Prostate gland (tissue), 2 donors: ENCODE results near the gene RAB6B. TPM values are rescaled to one million over a fixed set of nuclear protein-coding genes. Genes with fewer than 3 reads are reported as not detected.

Source experiments
- DNase-seq: peaks from one replicate; pipeline ENCODE4 v3.0.0-alpha.2; 2019; ENCODE audit warnings: low spot score
- H3K27ac ChIP-seq, 2 donors: fragments of 200-600 bp; sonication (generic); 2 replicates each; pipeline ENCODE4 v1.5.1; 2017 to 2019
- H3K27me3 ChIP-seq: fragments of 200-600 bp; sonication (generic); replicated peaks from 2 replicates; pipeline ENCODE4 v1.5.1; 2019; ENCODE audit not compliant: insufficient read depth
- H3K36me3 ChIP-seq, 2 donors: fragments of 200-600 bp; sonication (generic); 1 replicate in 1 of 2; 2 replicates in 1 of 2; pipeline versions ENCODE4 v1.5.1 to v1.8.1; 2017 to 2019
- H3K4me1 ChIP-seq: fragments of 200-600 bp; sonication (generic); replicated peaks from 2 replicates; pipeline ENCODE4 v1.5.1; 2019
- H3K4me3 ChIP-seq, 2 donors: fragments of 200-600 bp; sonication (generic); 2 replicates each; pipeline ENCODE4 v1.5.1; 2017 to 2019
- H3K9me3 ChIP-seq: fragments of 200-600 bp; sonication (generic); 2 replicates; pipeline ENCODE4 v1.5.1; 2017
- POLR2A ChIP-seq: fragments of 450-650 bp; IDR thresholded peaks from one replicate; pipeline ENCODE4 v1.6.1; 2016; ENCODE audit warnings: antibody characterized with exemption, mild to moderate bottlenecking
- POLR2AphosphoS5 ChIP-seq: sonication (generic); formaldehyde crosslinking; IDR thresholded peaks from one replicate; pipeline ENCODE4 v1.6.1; 2017; ENCODE audit warnings: antibody characterized with exemption
- WGBS: methylation state at CpG from one replicate; pipeline ENCODE4 v1.1.5; 2018; 5-methylcytosine and 5-hydroxymethylcytosine counted together
- intact Hi-C: fragments of 100-400 bp; cut with DNase I; formaldehyde crosslinking; loops from one replicate; pipeline ENCODE4 v1.14.2; 2022
- total RNA-seq, 2 donors: library from RNA; depleted of rRNA; stranded (reverse); fragments of >200 nt; gene quantifications; one replicate each; pipeline ENCODE4 v1.1.0, GENCODE V29; 2016
- TF ChIP-seq, protein P1 (sequence below), 4 experiments: fragments of 200-600 bp in 2 of 4; fragments of 450-650 bp in 2 of 4; sonication (generic) in 2 of 4; IDR thresholded peaks; 1 replicate in 3 of 4; 2 replicates in 1 of 4; pipeline ENCODE4 v1.5.1; 2016 to 2019; ENCODE audit warnings: antibody characterized with exemption in 4 of 4, mild to moderate bottlenecking in 2 of 4, moderate library complexity in 2 of 4

The RAB6B gene
- total RNA-seq, 2 donors from 2014 or later, result 4.5 to 7.1 TPM

DNA sequence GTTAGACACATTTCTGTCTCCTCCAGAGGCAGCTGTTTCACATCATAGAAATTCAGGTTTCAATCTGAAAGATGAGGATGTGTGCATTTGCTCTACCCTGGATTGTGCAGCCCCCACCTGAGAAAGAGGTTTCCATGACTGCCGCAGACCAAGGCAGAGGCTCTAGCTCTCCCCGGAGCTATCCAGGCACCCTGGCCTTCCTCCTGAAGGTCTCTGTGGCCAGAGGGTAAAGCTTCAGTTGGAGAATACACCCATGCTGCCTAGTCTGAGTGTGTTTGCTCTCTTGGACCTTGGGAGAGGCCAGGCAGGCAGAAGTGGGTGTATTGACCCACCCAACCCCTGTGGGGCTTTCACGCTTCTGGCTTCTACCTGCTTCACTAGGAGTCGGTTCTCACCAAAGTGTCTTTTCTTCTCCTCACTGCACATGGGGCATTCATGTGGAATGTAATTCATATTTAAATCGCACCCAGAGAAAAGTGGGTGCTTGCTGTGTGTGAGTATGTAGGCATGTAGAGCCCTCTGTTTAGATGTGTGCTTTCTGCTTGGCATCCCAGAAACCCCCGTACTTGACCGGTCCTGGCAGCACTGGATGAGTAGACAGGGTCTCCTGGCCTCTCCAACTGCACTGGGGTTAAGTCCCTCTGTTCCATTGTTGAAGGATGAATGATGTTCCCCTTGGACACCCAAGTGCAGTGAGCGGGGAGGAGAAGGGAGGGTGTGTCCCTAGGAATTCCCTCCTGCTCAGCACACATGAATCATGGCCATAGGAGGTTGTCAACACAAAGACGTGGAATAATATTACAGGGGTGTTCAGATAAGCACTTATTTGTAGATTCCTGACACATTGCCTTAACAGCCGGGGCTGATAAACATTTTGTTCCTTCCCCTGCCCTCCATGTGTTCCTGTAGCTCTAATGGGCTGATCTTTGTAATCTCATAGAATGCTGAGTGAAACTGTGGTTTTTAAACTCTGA lies 20.3 kb upstream of the RAB6B start:
- H3K9me3 ChIP-seq, result no peaks in the 10 kb centered on the region
- H3K36me3 ChIP-seq, result no peaks in the 10 kb centered on the region
- peaks cover 2% of the 10 kb centered on the region for H3K27me3 ChIP-seq
- intact Hi-C loops, result no loop called here
- H3K4me1 ChIP-seq, result no peaks in the 10 kb centered on the region
- no peak overlapping the region for H3K27ac ChIP-seq
- no peak for DNase-seq
- TF ChIP-seq POLR2A, result no peak
- TF ChIP-seq, protein P1, sequence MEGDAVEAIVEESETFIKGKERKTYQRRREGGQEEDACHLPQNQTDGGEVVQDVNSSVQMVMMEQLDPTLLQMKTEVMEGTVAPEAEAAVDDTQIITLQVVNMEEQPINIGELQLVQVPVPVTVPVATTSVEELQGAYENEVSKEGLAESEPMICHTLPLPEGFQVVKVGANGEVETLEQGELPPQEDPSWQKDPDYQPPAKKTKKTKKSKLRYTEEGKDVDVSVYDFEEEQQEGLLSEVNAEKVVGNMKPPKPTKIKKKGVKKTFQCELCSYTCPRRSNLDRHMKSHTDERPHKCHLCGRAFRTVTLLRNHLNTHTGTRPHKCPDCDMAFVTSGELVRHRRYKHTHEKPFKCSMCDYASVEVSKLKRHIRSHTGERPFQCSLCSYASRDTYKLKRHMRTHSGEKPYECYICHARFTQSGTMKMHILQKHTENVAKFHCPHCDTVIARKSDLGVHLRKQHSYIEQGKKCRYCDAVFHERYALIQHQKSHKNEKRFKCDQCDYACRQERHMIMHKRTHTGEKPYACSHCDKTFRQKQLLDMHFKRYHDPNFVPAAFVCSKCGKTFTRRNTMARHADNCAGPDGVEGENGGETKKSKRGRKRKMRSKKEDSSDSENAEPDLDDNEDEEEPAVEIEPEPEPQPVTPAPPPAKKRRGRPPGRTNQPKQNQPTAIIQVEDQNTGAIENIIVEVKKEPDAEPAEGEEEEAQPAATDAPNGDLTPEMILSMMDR (IDR thresholded peaks at IDR 0.05), result no peak
- no peak for TF ChIP-seq POLR2AphosphoS5
- H3K4me3 ChIP-seq, result no peak overlapping the region
- WGBS, result 84% methylated on average over 10 of the region's 10 CpGs

DNA sequence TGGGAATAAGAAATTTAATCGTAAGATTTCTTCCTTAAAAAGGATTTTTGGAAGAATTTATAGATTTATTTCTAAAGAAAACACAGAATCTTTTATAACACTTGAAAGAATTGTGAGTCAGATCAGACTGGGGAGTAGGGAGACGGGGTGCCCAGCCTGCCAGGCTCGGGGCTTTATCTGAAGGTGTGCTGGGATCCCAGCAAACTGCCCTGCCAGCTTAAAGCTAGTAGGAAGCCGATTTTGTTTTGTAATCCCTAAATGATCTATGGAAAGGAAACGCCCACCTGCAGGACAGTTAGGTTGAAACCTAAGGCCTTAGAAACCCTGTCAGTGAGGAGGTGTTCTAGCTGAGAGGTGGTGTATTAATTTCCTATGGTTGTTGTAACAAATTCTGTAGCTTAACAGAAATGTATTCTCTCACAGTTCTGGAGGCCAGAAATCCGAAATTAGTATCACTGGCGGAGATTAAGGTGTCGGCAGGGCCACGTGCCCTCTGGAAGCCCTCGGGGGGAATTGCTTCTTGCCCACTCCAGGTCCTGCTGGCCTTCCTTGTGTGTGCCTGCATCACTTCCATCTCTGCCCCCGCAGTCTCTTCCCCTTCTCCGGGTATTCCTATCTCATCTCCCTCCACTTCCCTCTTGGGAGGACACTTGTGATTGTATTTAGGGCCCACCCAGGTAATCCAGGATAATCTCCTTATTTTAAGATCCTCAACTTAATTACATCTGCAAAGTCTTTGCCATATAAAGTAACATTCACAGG lies 19.3 kb upstream of the RAB6B start:
- Histone ChIP-seq H3K4me1 (no peaks in the 10 kb centered on the region), H3K4me3 (no peak overlapping the region), H3K36me3 (no peaks in the 10 kb centered on the region), H3K9me3 (no peaks in the 10 kb centered on the region), H3K27me3 (no peaks in the 10 kb centered on the region), H3K27ac (no peak overlapping the region)
- 86% methylated on average over 12 of the region's 12 CpGs for WGBS
- intact Hi-C loops, result no loop called here
- DNase-seq, result no peak
- TF ChIP-seq POLR2AphosphoS5, result no peak
- TF ChIP-seq, protein P1 (IDR thresholded peaks at IDR 0.05), result no peak
- TF ChIP-seq POLR2A, result no peak

DNA sequence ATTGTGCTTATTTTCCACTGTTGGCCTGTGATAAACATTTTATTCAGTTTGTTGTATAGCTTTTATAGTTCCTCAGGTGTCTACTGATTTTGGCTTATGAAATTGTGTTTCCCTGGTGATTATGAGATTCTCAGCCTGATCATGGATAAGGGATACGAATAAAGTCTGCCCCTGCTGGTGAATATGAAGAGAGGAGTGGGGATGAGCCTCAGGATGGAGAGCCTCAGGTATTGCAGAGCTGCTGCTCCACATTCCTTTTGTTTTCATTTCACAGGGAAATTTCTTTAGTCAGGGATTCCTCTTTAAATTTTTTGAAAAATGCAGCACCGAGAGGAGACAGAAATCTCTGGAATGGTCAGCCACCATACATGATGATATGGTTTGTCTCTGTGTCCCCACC lies 14.7 kb upstream of the RAB6B start:
- DNase-seq, result no peak
- 73% methylated on average over 2 of the region's 2 CpGs for WGBS
- Histone ChIP-seq H3K4me3 (no peak overlapping the region), H3K4me1 (no peaks in the 10 kb centered on the region), H3K36me3 (no peaks in the 10 kb centered on the region), H3K9me3 (no peaks in the 10 kb centered on the region), H3K27ac (no peak overlapping the region), H3K27me3 (no peaks in the 10 kb centered on the region)
- TF ChIP-seq POLR2A, result no peak
- TF ChIP-seq, protein P1 (IDR thresholded peaks at IDR 0.05), result no peak
- intact Hi-C loops, result no loop called here

DNA sequence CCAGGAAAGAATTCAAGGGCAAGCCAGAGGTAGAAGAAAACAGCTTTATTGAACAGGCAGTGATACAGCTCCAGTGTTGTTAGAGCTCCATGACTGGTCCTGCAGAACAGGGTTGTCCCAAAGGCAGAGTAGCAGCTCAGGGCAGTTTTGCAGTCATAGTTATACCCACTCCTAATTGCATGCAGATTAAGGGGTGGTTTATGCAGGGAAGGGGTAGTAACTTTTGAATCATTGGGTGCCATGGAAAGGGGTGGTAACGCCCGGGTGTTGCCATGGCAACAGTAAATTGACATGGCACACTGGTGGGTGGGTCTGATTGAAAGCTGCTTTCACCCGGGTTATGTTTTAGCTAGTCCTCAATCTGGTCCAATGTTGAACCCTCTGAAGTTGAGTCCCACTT lies 9.7 kb upstream of the RAB6B start:
- no peak overlapping the region for H3K27ac ChIP-seq
- H3K4me1 ChIP-seq, result no peaks in the 10 kb centered on the region
- no peaks in the 10 kb centered on the region for H3K9me3 ChIP-seq
- H3K27me3 ChIP-seq, result no peaks in the 10 kb centered on the region
- TF ChIP-seq POLR2AphosphoS5 (no peak), POLR2A (no peak)
- TF ChIP-seq, protein P1 (IDR thresholded peaks at IDR 0.05), result no peak
- WGBS, result 71% methylated on average over 3 of the region's 3 CpGs
- no peak for DNase-seq
- intact Hi-C loops, result no loop called here
- H3K4me3 ChIP-seq, result no peak overlapping the region
- no peaks in the 10 kb centered on the region for H3K36me3 ChIP-seq
